A673 (cell line): ENCODE data around the gene BSPRY. TPM values are rescaled to one million over a fixed set of nuclear protein-coding genes. Genes with fewer than 3 reads are reported as not detected.

Source experiments
- BruUV-seq: library from RNA; stranded (reverse); fragments of 400-500 nt; replicated peaks from 2 replicates; lab custom pipeline; 2021; lab: Mats Ljungman, UMichigan
- CTCF ChIA-PET: fragments of 300-600 bp; sonication (Branson Sonifier 250); formaldehyde crosslinking; loops from one replicate; lab custom pipeline; 2022; ENCODE audit warnings: antibody characterized with exemption; lab: Charles Lee
- POLR2A ChIA-PET: fragments of 300-600 bp; sonication (Branson Sonifier 250); formaldehyde crosslinking; loops from one replicate; lab custom pipeline; 2022; ENCODE audit warnings: antibody characterized with exemption; ENCODE audit not compliant: low non-redundant PET; lab: Charles Lee
- DNase-seq: peaks from one replicate; pipeline ENCODE4 v3.0.0-alpha.2; 2015; ENCODE audit warnings: low spot score
- H3K27ac ChIP-seq: fragments of 200-600 bp; sonication (generic); 2 replicates; pipeline ENCODE4 v1.5.1; 2016; ENCODE audit warnings: mixed run types, low read depth, mild to moderate bottlenecking, mixed read lengths, antibody characterized with exemption, low read length; ENCODE audit not compliant: poor library complexity, severe bottlenecking
- H3K27me3 ChIP-seq: fragments of 200-600 bp; sonication (generic); replicated peaks from 2 replicates; pipeline ENCODE4 v1.6.1; 2017; ENCODE audit warnings: mixed run types, low read depth, mild to moderate bottlenecking, mixed read lengths, antibody characterized with exemption, low read length; ENCODE audit not compliant: insufficient read depth, poor library complexity
- H3K36me3 ChIP-seq: fragments of 200-600 bp; sonication (generic); 2 replicates; pipeline ENCODE4 v1.6.1; 2016; ENCODE audit warnings: mixed run types, mild to moderate bottlenecking, mixed read lengths, antibody characterized with exemption, low read length; ENCODE audit not compliant: insufficient read depth, poor library complexity, severe bottlenecking
- H3K4me1 ChIP-seq: fragments of 200-600 bp; sonication (generic); 2 replicates; pipeline ENCODE4 v1.6.1; 2017; ENCODE audit warnings: mixed run types, mild to moderate bottlenecking, mixed read lengths, antibody characterized with exemption, low read length; ENCODE audit not compliant: insufficient read depth, poor library complexity, severe bottlenecking
- H3K4me3 ChIP-seq: fragments of 200-600 bp; sonication (generic); 2 replicates; pipeline ENCODE4 v1.5.1; 2016; ENCODE audit warnings: low read depth, mixed run types, mild to moderate bottlenecking, mixed read lengths, low read length; ENCODE audit not compliant: poor library complexity, severe bottlenecking
- H3K9me3 ChIP-seq: fragments of 200-600 bp; sonication (generic); 2 replicates; pipeline ENCODE4 v1.6.1; 2016; ENCODE audit warnings: mixed run types, low read depth, mild to moderate bottlenecking, mixed read lengths, antibody characterized with exemption, low read length; ENCODE audit not compliant: poor library complexity, severe bottlenecking
- EZH2 ChIP-seq: fragments of 200-600 bp; sonication (generic); IDR thresholded peaks from 2 replicates; pipeline ENCODE4 v1.6.1; 2017; ENCODE audit warnings: borderline replicate concordance, low read depth, mild to moderate bottlenecking, mixed read lengths, antibody characterized with exemption, low read length; ENCODE audit not compliant: poor library complexity, severe bottlenecking
- intact Hi-C: fragments of 100-400 bp; cut with micrococcal nuclease; formaldehyde crosslinking; loops from one replicate; pipeline ENCODE4 v1.10.0; 2022; ENCODE audit not compliant: unreplicated experiment
- total RNA-seq: library from RNA; stranded (reverse); gene quantifications from 2 replicates; pipeline ENCODE4 v1.2.3, GENCODE V29; 2021
- TF ChIP-seq, protein P1 (sequence below): fragments of 300-800, 200-600 bp; sonication (generic); conservative IDR thresholded peaks from 2 replicates; pipeline ENCODE4 v1.5.1; 2017; ENCODE audit warnings: low read depth, mild to moderate bottlenecking, antibody characterized with exemption, low read length, moderate library complexity, mixed read lengths

The BSPRY gene
- total RNA-seq, 1 experiment from 2014 or later: not detected

DNA sequence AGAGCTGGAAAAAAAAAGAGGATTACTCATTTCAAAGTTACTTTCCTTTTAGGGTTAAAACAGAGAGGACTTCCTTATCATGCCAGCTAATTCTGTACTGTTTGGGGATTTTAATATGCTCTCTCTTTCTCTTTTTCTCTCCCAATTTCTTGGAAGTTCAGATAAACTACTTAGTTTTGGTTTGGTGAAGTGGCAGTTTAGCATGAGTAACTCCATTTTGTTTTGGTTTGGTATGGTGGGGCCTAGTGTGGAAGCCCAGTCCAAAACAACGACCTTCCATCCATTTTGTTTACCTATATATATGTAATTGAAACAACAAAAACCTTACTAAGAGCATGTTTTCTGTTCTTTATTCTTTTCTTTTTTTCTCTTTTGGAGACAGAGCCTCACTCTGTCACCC lies 3.7 kb upstream of the BSPRY start:
- TF ChIP-seq EZH2: no peak
- TF ChIP-seq, protein P1, sequence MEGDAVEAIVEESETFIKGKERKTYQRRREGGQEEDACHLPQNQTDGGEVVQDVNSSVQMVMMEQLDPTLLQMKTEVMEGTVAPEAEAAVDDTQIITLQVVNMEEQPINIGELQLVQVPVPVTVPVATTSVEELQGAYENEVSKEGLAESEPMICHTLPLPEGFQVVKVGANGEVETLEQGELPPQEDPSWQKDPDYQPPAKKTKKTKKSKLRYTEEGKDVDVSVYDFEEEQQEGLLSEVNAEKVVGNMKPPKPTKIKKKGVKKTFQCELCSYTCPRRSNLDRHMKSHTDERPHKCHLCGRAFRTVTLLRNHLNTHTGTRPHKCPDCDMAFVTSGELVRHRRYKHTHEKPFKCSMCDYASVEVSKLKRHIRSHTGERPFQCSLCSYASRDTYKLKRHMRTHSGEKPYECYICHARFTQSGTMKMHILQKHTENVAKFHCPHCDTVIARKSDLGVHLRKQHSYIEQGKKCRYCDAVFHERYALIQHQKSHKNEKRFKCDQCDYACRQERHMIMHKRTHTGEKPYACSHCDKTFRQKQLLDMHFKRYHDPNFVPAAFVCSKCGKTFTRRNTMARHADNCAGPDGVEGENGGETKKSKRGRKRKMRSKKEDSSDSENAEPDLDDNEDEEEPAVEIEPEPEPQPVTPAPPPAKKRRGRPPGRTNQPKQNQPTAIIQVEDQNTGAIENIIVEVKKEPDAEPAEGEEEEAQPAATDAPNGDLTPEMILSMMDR: no peak
- CTCF ChIA-PET: no interaction called here
- Histone ChIP-seq H3K4me1 (peaks cover 7% of the 10 kb centered on the region), H3K27me3 (peaks cover 24% of the 10 kb centered on the region), H3K4me3 (no peak overlapping the region), H3K27ac (no peak overlapping the region), H3K36me3 (no peaks in the 10 kb centered on the region), H3K9me3 (no peaks in the 10 kb centered on the region)
- POLR2A ChIA-PET: interaction anchor here (0.6 kb wide), 1 partner anchor 12 kb away, joined by 4 read pairs; no protein-coding TSS in a partner anchor
- intact Hi-C loops: no loop called here
- no peak for DNase-seq
- no TSS peak for BruUV-seq

GRCh38 chr9:113348437-113348836 lies 904 bp upstream of the BSPRY start:
- Histone ChIP-seq H3K4me1 (peaks cover 7% of the 10 kb centered on the region), H3K27ac (no peak overlapping the region), H3K9me3 (no peaks in the 10 kb centered on the region), H3K4me3 (no peak overlapping the region), H3K36me3 (no peaks in the 10 kb centered on the region), H3K27me3 (peaks cover 42% of the 10 kb centered on the region)
- intact Hi-C loops: no loop called here
- BruUV-seq: no TSS peak
- POLR2A ChIA-PET: no interaction called here
- DNase-seq: no peak
- CTCF ChIA-PET: no interaction called here
- TF ChIP-seq, protein P1: no peak
- no peak for TF ChIP-seq EZH2

- Histone ChIP-seq H3K36me3 (no peaks in the 10 kb centered on the region), H3K4me1 (peaks cover under 1% of the 10 kb centered on the region), H3K27me3 (peaks cover 42% of the 10 kb centered on the region), H3K4me3 (peak overlapping the region; percentile 43), H3K27ac (no peak overlapping the region), H3K9me3 (no peaks in the 10 kb centered on the region)
- no TSS peak for BruUV-seq
- ChIA-PET CTCF (no interaction called here), POLR2A (no interaction called here)
- intact Hi-C loops: no loop called here
- TF ChIP-seq, protein P1: no peak
- TF ChIP-seq EZH2: no peak
- no peak for DNase-seq
Measured at GRCh38 chr9:113349066-113349444, 286 bp upstream of the BSPRY start.
